Ascending aorta (tissue), 2 donors: ENCODE results near the gene RGS21. TPM values are rescaled to one million over a fixed set of nuclear protein-coding genes. Genes with fewer than 3 reads are reported as not detected.

Experiments
- DNase-seq, 2 donors: peaks; one replicate each; pipeline ENCODE4 v3.0.0-alpha.2; 2019; ENCODE audit warnings: low spot score in 2 of 2
- H3K27ac ChIP-seq, 2 donors: fragments of 200-600 bp; sonication (generic); one replicate each; pipeline ENCODE4 v1.5.1; 2016 to 2017; ENCODE audit warnings: mild to moderate bottlenecking in 1 of 2
- H3K27me3 ChIP-seq: fragments of 200-600 bp; sonication (generic); one replicate; pipeline ENCODE4 v1.5.1; 2017
- H3K36me3 ChIP-seq, 2 donors: fragments of 200-600 bp; sonication (generic); one replicate each; pipeline ENCODE4 v1.5.1; 2016
- H3K4me1 ChIP-seq, 2 donors: fragments of 200-600 bp; sonication (generic); one replicate each; pipeline ENCODE4 v1.5.1; 2016 to 2017; ENCODE audit warnings: mild to moderate bottlenecking in 1 of 2
- H3K4me3 ChIP-seq, 2 donors: fragments of 200-600 bp; sonication (generic); one replicate each; pipeline ENCODE4 v1.5.1; 2016 to 2017; ENCODE audit warnings: mild to moderate bottlenecking in 1 of 2
- H3K9me3 ChIP-seq, 2 donors: fragments of 200-600 bp; sonication (generic); one replicate each; pipeline ENCODE4 v1.5.1; 2016
- CTCF ChIP-seq, 3 experiments: fragments of 200-600 bp in 2 of 3; fragments of 450-650 bp in 1 of 3; sonication (generic) in 2 of 3; IDR thresholded peaks; one replicate each; pipeline ENCODE4 v1.5.1; 2016 to 2019; ENCODE audit warnings: antibody characterized with exemption in 3 of 3, mild to moderate bottlenecking in 1 of 3, moderate library complexity in 1 of 3
- intact Hi-C: fragments of 100-400 bp; cut with DNase I; formaldehyde crosslinking; loops from one replicate; pipeline ENCODE4 v1.15.1; 2023
- total RNA-seq: library from RNA; depleted of rRNA; stranded (reverse); fragments of >200 nt; gene quantifications from one replicate; pipeline ENCODE4 v1.1.0, GENCODE V29; 2016

RGS21 gene
- total RNA-seq, 1 donor from 2014 or later, result not detected

- no peaks in the 10 kb centered on the region for H3K9me3 ChIP-seq
- intact Hi-C loops, result no loop called here
- H3K36me3 ChIP-seq, result no peaks in the 10 kb centered on the region
- H3K4me3 ChIP-seq, result no peak overlapping the region
- DNase-seq, result no peak
- H3K27me3 ChIP-seq, result no peaks in the 10 kb centered on the region
- TF ChIP-seq CTCF (IDR thresholded peaks at IDR 0.05), result no peak
- no peak overlapping the region for H3K27ac ChIP-seq
- no peaks in the 10 kb centered on the region for H3K4me1 ChIP-seq
Measured at GRCh38 chr1:192358402-192358801, 41.6 kb downstream of the RGS21 start.

DNA sequence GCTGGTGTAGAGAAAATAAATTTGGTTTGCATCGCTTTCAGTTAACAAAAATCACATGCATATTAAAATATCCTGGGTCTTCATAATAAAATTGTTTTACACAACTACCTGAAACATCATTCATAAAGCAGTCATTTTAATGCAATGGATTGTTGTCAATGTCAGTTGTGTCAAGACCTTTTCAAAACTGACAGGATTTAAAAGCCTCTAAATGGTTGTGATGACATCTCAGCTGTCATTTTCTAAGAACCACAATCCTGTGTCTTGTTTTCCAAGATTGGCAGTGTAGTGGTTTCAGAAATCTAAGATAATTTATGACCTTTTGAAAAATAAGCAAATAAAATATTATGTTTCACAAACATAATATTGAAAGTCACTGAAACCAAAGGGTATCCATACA, 42.0 kb downstream of the RGS21 start:
- TF ChIP-seq CTCF (IDR thresholded peaks at IDR 0.05), result no peak
- no peak overlapping the region for H3K27ac ChIP-seq
- no peaks in the 10 kb centered on the region for H3K4me1 ChIP-seq
- H3K9me3 ChIP-seq, result no peaks in the 10 kb centered on the region
- no peaks in the 10 kb centered on the region for H3K36me3 ChIP-seq
- DNase-seq, result no peak
- H3K27me3 ChIP-seq, result no peaks in the 10 kb centered on the region
- no peak overlapping the region for H3K4me3 ChIP-seq
- intact Hi-C loops, result no loop called here

- H3K36me3 ChIP-seq, result no peaks in the 10 kb centered on the region
- H3K27me3 ChIP-seq, result no peaks in the 10 kb centered on the region
- no peak overlapping the region for H3K4me3 ChIP-seq
- no peak for DNase-seq
- H3K27ac ChIP-seq, result no peak overlapping the region
- intact Hi-C loops, result no loop called here
- TF ChIP-seq CTCF (IDR thresholded peaks at IDR 0.05), result no peak
- H3K4me1 ChIP-seq, result no peaks in the 10 kb centered on the region
- no peaks in the 10 kb centered on the region for H3K9me3 ChIP-seq
Measured at GRCh38 chr1:192363177-192363576, 46.4 kb downstream of the RGS21 start.

DNA sequence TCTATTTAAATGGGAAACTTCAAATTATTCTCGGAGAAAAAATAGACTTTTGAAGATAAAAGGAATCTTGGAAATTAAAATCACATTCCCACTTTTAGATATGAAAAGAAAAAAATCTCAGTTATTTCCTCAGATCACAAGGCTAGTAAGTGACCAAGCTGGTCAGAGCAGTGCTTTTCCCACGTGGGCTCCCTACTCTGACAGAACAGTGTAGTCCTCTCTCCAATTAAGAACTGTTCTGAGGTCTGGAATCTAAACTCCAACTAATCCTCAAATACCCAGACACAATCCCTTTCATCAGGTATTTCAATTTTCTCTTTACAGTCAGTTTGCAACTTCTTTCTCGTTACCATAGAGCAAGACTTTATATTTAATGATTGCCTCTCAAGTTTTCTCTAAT, 50.6 kb downstream of the RGS21 start:
- Histone ChIP-seq H3K4me3 (no peak overlapping the region), H3K9me3 (no peaks in the 10 kb centered on the region), H3K4me1 (no peaks in the 10 kb centered on the region), H3K27ac (no peak overlapping the region), H3K27me3 (no peaks in the 10 kb centered on the region), H3K36me3 (no peaks in the 10 kb centered on the region)
- no peak for TF ChIP-seq CTCF (IDR thresholded peaks at IDR 0.05)
- intact Hi-C loops, result no loop called here
- DNase-seq, result no peak

GRCh38 chr1:192375306-192375705, 58.5 kb downstream of the RGS21 start:
- intact Hi-C loops, result no loop called here
- no peak overlapping the region for H3K27ac ChIP-seq
- no peaks in the 10 kb centered on the region for H3K27me3 ChIP-seq

More at GRCh38 chr1:192375306-192375705, 58.5 kb downstream of the RGS21 start:
- Histone ChIP-seq H3K4me1 (no peaks in the 10 kb centered on the region), H3K9me3 (no peaks in the 10 kb centered on the region), H3K4me3 (no peak overlapping the region), H3K36me3 (no peaks in the 10 kb centered on the region)
- no peak for DNase-seq
- no peak for TF ChIP-seq CTCF (IDR thresholded peaks at IDR 0.05)
